CD4-positive, alpha-beta T cell (primary cell): ENCODE data around the gene SORCS2. TPM values are rescaled to one million over a fixed set of nuclear protein-coding genes. Genes with fewer than 3 reads are reported as not detected.

Experiments used
- ATAC-seq: fragments of 200-7000 bp; cut with Tn5 transposase; one replicate; pipeline ENCODE4 v1.10.0; 2022; ENCODE audit warnings: mild to moderate bottlenecking; ENCODE audit not compliant: poor library complexity
- CTCF ChIA-PET: fragments of 350-600 bp; sonication (Branson Sonifier 250); formaldehyde crosslinking; loops from one replicate; lab custom pipeline; 2021; ENCODE audit warnings: antibody characterized with exemption, inconsistent platforms; lab: Charles Lee
- POLR2A ChIA-PET: fragments of 350-600 bp; sonication (Branson Sonifier 250); formaldehyde crosslinking; loops from one replicate; lab custom pipeline; 2021; ENCODE audit warnings: antibody characterized with exemption, inconsistent platforms; lab: Charles Lee
- DNase-seq, 14 experiments: peaks; one replicate each; pipeline ENCODE4 v3.0.0-alpha.2; 2013 to 2020; ENCODE audit warnings: mixed read lengths in 2 of 14
- H3K27ac ChIP-seq, 2 donors: one replicate each; pipeline versions ENCODE4 v1.5.1 to v1.7.0; 2013; ENCODE audit warnings: low read length in 2 of 2, low read depth in 1 of 2, mild to moderate bottlenecking in 1 of 2
- H3K27me3 ChIP-seq, 2 experiments: 1 replicate in 1 of 2; 2 replicates in 1 of 2; pipeline versions ENCODE4 v1.6.1 to v1.7.0; 2013; ENCODE audit warnings: low read length in 2 of 2, control low read depth in 1 of 2, mild to moderate bottlenecking in 1 of 2, moderate library complexity in 1 of 2; ENCODE audit not compliant: insufficient read depth in 2 of 2, control insufficient read depth in 1 of 2
- H3K36me3 ChIP-seq: one replicate; pipeline ENCODE4 v1.6.1; 2013; ENCODE audit warnings: low read length, control low read depth; ENCODE audit not compliant: insufficient read depth
- H3K4me1 ChIP-seq: one replicate; pipeline ENCODE4 v1.6.1; 2013; ENCODE audit warnings: low read length, control low read depth; ENCODE audit not compliant: insufficient read depth
- H3K4me3 ChIP-seq: one replicate; pipeline ENCODE4 v1.5.1; 2013; ENCODE audit warnings: mild to moderate bottlenecking, low read length, moderate library complexity
- H3K9me3 ChIP-seq, 2 experiments: 1 replicate in 1 of 2; 2 replicates in 1 of 2; pipeline versions ENCODE4 v1.6.1 to v1.7.0; 2013; ENCODE audit warnings: low read length in 2 of 2, mild to moderate bottlenecking in 2 of 2, control low read depth in 1 of 2, moderate library complexity in 1 of 2; ENCODE audit not compliant: control insufficient read depth in 1 of 2, insufficient read depth in 1 of 2
- H3K27ac Mint-ChIP-seq: one replicate; pipeline ENCODE4 v1.8.0; 2020; ENCODE audit warnings: mixed read lengths
- H3K27me3 Mint-ChIP-seq: one replicate; pipeline ENCODE4 v1.8.0; 2021; ENCODE audit warnings: mixed read lengths
- H3K36me3 Mint-ChIP-seq: one replicate; pipeline ENCODE4 v1.8.0; 2021; ENCODE audit warnings: low read depth, mixed read lengths
- H3K4me1 Mint-ChIP-seq: one replicate; pipeline ENCODE4 v1.8.0; 2021; ENCODE audit warnings: low read depth, mixed read lengths
- H3K4me3 Mint-ChIP-seq: one replicate; pipeline ENCODE4 v1.8.0; 2020; ENCODE audit warnings: mild to moderate bottlenecking, mixed read lengths
- H3K9me3 Mint-ChIP-seq: one replicate; pipeline ENCODE4 v1.8.0; 2020; ENCODE audit warnings: mixed read lengths
- intact Hi-C, 2 experiments: fragments of 100-400 bp; cut with DNase I in 1 of 2; cut with micrococcal nuclease in 1 of 2; formaldehyde crosslinking; loops; one replicate each; pipeline versions ENCODE4 v1.15.1 to v1.9.0; 2023 to 2025; cut with DNase I, micrococcal nuclease
- total RNA-seq, 174 experiments: library from RNA in 2 of 174; stranded (reverse) in 2 of 174; gene quantifications; one replicate each; pipeline ENCODE4 v1.2.3 and lab custom pipeline; 2021 to 2026
- TF ChIP-seq, protein P1 (sequence below): fragments of 200-600 bp; IDR thresholded peaks from one replicate; pipeline ENCODE4 v1.8.0; 2022; ENCODE audit warnings: antibody characterized with exemption, mild to moderate bottlenecking

SORCS2 gene
- total RNA-seq, 2 experiments from 2014 or later = not detected

- H3K4me1 Mint-ChIP-seq = peaks cover 10% of the 10 kb centered on the region
- no peaks in the 10 kb centered on the region for H3K36me3 Mint-ChIP-seq
- no peak overlapping the region for H3K4me3 ChIP-seq
- peaks cover 64% of the 10 kb centered on the region for H3K4me1 ChIP-seq
- peaks cover 0 to 5% of the 10 kb centered on the region in 2 experiments for H3K27me3 ChIP-seq
- no peaks in the 10 kb centered on the region for H3K9me3 Mint-ChIP-seq
- ChIA-PET POLR2A (no interaction called here), CTCF (no interaction called here)
- no peak for DNase-seq
- no peak overlapping the region for H3K27ac Mint-ChIP-seq
- ATAC-seq = no peak
- TF ChIP-seq, protein P1, sequence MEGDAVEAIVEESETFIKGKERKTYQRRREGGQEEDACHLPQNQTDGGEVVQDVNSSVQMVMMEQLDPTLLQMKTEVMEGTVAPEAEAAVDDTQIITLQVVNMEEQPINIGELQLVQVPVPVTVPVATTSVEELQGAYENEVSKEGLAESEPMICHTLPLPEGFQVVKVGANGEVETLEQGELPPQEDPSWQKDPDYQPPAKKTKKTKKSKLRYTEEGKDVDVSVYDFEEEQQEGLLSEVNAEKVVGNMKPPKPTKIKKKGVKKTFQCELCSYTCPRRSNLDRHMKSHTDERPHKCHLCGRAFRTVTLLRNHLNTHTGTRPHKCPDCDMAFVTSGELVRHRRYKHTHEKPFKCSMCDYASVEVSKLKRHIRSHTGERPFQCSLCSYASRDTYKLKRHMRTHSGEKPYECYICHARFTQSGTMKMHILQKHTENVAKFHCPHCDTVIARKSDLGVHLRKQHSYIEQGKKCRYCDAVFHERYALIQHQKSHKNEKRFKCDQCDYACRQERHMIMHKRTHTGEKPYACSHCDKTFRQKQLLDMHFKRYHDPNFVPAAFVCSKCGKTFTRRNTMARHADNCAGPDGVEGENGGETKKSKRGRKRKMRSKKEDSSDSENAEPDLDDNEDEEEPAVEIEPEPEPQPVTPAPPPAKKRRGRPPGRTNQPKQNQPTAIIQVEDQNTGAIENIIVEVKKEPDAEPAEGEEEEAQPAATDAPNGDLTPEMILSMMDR = no peak
- peaks cover 0 to 30% of the 10 kb centered on the region in 2 experiments for H3K9me3 ChIP-seq
- no peaks in the 10 kb centered on the region for H3K36me3 ChIP-seq
- H3K4me3 Mint-ChIP-seq = no peak overlapping the region
- peaks cover 19% of the 10 kb centered on the region for H3K27me3 Mint-ChIP-seq
- no peak overlapping the region for H3K27ac ChIP-seq
- intact Hi-C loops = no loop called here
Observed at GRCh38 chr4:7648544-7649395, 456.4 kb downstream of the SORCS2 start.

DNA sequence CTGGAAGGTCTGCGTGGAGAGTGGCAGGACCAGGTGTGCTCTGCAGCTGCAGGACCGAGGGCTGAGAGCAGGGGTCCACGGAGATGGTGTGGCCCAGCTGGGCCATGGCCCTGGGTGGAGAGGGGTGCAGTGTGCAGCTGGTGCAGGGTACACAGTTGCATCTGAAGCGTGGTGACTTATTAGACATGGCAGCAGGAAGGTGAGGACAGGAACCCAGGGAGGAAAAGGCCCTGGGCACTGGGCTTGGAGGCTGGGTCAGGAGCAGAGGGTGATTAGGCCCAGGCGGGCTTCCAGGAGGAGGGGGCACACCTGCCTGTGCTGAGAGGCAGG is 457.0 kb downstream of the SORCS2 start:
- CTCF ChIA-PET = no interaction called here
- peaks cover 0 to 25% of the 10 kb centered on the region in 2 experiments for H3K9me3 ChIP-seq
- ATAC-seq (no peak), DNase-seq (no peak)
- H3K4me1 ChIP-seq = peaks cover 68% of the 10 kb centered on the region
- no peak overlapping the region for H3K4me3 ChIP-seq
- POLR2A ChIA-PET = no interaction called here
- peaks cover 10% of the 10 kb centered on the region for H3K4me1 Mint-ChIP-seq
- H3K27ac Mint-ChIP-seq = peak overlapping the region; percentile 40
- no peak overlapping the region for H3K27ac ChIP-seq
- peaks cover 19% of the 10 kb centered on the region for H3K27me3 Mint-ChIP-seq
- TF ChIP-seq, protein P1 = no peak
- no peaks in the 10 kb centered on the region for H3K9me3 Mint-ChIP-seq
- intact Hi-C loops = no loop called here
- H3K36me3 Mint-ChIP-seq = no peaks in the 10 kb centered on the region
- no peaks in the 10 kb centered on the region for H3K36me3 ChIP-seq
- H3K27me3 ChIP-seq = peaks cover 0 to 5% of the 10 kb centered on the region in 2 experiments
- no peak overlapping the region for H3K4me3 Mint-ChIP-seq

DNA sequence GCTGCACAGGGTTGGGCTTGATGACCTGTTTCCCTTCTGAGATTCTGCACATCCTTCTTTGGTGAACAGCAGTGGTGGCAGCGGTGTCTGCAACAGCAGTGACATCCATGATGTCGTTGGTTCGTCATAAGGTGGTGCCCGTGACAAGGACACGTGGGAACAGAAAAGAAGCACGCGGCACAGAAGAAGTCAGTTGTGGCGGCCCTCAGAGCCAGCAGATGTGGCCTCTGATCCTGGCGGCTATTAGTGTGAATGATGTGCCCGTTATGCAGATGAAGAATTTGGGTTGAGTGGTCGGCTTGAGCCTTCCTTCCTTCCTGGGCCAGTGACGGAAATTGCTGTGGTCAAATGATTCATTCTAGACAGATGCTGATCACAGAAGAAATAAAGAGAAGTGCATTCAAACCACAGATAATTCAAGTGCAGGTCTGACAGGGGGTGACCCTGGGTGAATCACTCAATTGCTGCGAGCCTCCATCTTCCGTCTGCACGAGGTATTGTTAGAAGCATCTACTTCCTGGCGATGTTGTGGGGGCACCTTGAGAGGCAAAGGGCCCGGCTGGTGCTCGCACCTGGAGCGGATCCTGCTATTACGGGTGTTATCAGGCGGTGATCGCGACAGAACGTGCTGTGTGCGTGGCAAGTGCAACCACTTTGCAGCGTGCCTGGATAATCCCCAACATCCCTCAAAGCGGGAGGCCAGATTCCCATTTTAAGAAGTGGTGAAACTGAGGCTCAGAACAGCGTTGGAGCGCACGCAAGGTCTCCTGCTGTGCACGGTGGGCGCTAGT is 457.6 kb downstream of the SORCS2 start:
- no peak overlapping the region for H3K27ac ChIP-seq
- no peaks in the 10 kb centered on the region for H3K9me3 Mint-ChIP-seq
- H3K4me3 Mint-ChIP-seq = peak overlapping the region; percentile 0
- peaks cover 0 to 29% of the 10 kb centered on the region in 2 experiments for H3K9me3 ChIP-seq
- peaks cover 24% of the 10 kb centered on the region for H3K27me3 Mint-ChIP-seq
- ATAC-seq = peak; percentile 75
- H3K27ac Mint-ChIP-seq = peak overlapping the region; percentile 40
- TF ChIP-seq, protein P1 = no peak
- H3K4me1 Mint-ChIP-seq = peaks cover 10% of the 10 kb centered on the region
- ChIA-PET POLR2A (no interaction called here), CTCF (no interaction called here)
- H3K4me3 ChIP-seq = no peak overlapping the region
- DNase-seq = peak in 12 of 14 experiments; percentile 5 to 77 (median 18)
- no peaks in the 10 kb centered on the region for H3K36me3 Mint-ChIP-seq
- H3K36me3 ChIP-seq = no peaks in the 10 kb centered on the region
- intact Hi-C loops = no loop called here
- H3K4me1 ChIP-seq = peaks cover 68% of the 10 kb centered on the region
- peaks cover 4 to 5% of the 10 kb centered on the region in 2 experiments for H3K27me3 ChIP-seq
